BJ (cell line): ENCODE results near the gene ZDHHC1. TPM values are rescaled to one million over a fixed set of nuclear protein-coding genes. Genes with fewer than 3 reads are reported as not detected.

Experiments
- CTCF ChIA-PET: fragments of 350-600 bp; formaldehyde crosslinking; extraction: SDS; loops from one replicate; lab custom pipeline; 2021; ENCODE audit warnings: antibody characterized with exemption, inconsistent platforms; lab: Yijun Ruan, JAX
- POLR2A ChIA-PET: fragments of 300-600 bp; sonication (Branson Sonifier 250); formaldehyde crosslinking; extraction: SDS; loops from one replicate; lab custom pipeline; 2021; ENCODE audit warnings: antibody characterized with exemption; lab: Charles Lee
- DNase-seq: peaks from one replicate; pipeline ENCODE4 v3.0.0-alpha.2; 2011; ENCODE audit warnings: low read depth
- H3K27me3 ChIP-seq: 2 replicates; pipeline ENCODE4 v1.6.0; 2011; ENCODE audit warnings: low read length; ENCODE audit not compliant: control insufficient read depth, insufficient read depth
- H3K36me3 ChIP-seq: 2 replicates; pipeline ENCODE4 v1.5.1; 2011; ENCODE audit warnings: low read length; ENCODE audit not compliant: control insufficient read depth, insufficient read depth
- H3K4me3 ChIP-seq: 2 replicates; pipeline ENCODE4 v1.5.1; 2011; ENCODE audit warnings: low read depth, mild to moderate bottlenecking, control low read depth, low read length
- polyA plus RNA-seq: library from polyadenylated mRNA; depleted of rRNA; stranded (reverse); fragments of >200 nt; gene quantifications from 2 replicates; pipeline ENCODE4 v1.2.3, GENCODE V29; 2011
- TF ChIP-seq, protein P1 (sequence below): IDR thresholded peaks from 2 replicates; pipeline ENCODE4 v1.5.1; 2011; ENCODE audit warnings: low read depth, mild to moderate bottlenecking, control low read depth, inconsistent platforms, low read length, moderate library complexity; ENCODE audit not compliant: insufficient read depth

The ZDHHC1 gene
- polyA plus RNA-seq, 1 experiment: 7.4 TPM

DNA sequence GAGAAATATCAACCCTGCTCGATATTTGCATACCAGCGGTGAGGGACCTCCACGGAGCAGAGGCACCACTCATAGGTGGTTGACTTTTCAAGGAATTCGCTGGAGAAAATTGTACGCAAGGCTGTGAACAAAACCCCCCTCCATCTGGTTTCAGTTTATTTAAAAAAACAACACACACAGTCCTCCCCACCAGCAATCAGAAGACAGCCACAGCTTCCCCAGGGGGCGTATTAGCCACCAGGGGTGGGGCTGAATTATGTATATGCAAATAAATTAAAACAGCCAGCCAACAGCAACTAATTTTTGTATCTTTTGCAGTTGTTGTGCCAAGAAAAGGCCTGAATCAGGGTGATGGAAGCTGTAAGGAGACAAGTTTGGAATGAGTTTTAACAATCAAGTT, 8.8 kb upstream of the ZDHHC1 start:
- no peak for DNase-seq
- Histone ChIP-seq H3K27me3 (peaks cover 30% of the 10 kb centered on the region), H3K4me3 (no peak overlapping the region), H3K36me3 (no peaks in the 10 kb centered on the region)
- TF ChIP-seq, protein P1, sequence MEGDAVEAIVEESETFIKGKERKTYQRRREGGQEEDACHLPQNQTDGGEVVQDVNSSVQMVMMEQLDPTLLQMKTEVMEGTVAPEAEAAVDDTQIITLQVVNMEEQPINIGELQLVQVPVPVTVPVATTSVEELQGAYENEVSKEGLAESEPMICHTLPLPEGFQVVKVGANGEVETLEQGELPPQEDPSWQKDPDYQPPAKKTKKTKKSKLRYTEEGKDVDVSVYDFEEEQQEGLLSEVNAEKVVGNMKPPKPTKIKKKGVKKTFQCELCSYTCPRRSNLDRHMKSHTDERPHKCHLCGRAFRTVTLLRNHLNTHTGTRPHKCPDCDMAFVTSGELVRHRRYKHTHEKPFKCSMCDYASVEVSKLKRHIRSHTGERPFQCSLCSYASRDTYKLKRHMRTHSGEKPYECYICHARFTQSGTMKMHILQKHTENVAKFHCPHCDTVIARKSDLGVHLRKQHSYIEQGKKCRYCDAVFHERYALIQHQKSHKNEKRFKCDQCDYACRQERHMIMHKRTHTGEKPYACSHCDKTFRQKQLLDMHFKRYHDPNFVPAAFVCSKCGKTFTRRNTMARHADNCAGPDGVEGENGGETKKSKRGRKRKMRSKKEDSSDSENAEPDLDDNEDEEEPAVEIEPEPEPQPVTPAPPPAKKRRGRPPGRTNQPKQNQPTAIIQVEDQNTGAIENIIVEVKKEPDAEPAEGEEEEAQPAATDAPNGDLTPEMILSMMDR: 0 out of 2 replicates have a peak, but pooled peaks have one; percentile 8
- POLR2A ChIA-PET: no interaction called here
- CTCF ChIA-PET: interaction anchor here (1.4 to 10.5 kb wide), 6 partner anchors 10 to 164 kb away, joined by 3 to 276 read pairs (median 37); partner anchors contain the start of genes ATP6V0D1 and ZDHHC1

DNA sequence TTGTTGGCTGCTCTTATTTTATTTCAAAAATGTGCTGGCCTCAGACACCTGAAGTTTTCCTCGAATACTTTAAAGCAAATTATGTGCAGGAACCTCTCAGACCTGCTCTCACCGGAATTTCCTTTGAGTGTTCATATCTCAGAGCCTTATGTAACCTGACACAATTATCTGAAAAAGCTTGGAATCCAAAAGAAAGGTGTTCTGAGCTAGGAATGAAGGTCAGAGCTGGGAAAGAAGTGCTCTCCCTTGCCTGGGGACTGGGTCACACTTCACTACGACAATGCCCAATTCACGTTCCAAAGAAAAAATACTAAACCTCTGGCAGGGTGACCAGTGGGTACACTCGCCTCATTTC, 8.0 kb upstream of the ZDHHC1 start:
- peaks cover 22% of the 10 kb centered on the region for H3K27me3 ChIP-seq
- TF ChIP-seq, protein P1: no peak
- ChIA-PET CTCF (interaction anchor here (1.1 to 10.5 kb wide), 5 partner anchors 9 to 56 kb away, joined by 3 to 276 read pairs (median 48); partner anchors contain the start of genes ATP6V0D1 and ZDHHC1), POLR2A (no interaction called here)
- no peaks in the 10 kb centered on the region for H3K36me3 ChIP-seq
- DNase-seq: no peak
- H3K4me3 ChIP-seq: no peak overlapping the region

DNA sequence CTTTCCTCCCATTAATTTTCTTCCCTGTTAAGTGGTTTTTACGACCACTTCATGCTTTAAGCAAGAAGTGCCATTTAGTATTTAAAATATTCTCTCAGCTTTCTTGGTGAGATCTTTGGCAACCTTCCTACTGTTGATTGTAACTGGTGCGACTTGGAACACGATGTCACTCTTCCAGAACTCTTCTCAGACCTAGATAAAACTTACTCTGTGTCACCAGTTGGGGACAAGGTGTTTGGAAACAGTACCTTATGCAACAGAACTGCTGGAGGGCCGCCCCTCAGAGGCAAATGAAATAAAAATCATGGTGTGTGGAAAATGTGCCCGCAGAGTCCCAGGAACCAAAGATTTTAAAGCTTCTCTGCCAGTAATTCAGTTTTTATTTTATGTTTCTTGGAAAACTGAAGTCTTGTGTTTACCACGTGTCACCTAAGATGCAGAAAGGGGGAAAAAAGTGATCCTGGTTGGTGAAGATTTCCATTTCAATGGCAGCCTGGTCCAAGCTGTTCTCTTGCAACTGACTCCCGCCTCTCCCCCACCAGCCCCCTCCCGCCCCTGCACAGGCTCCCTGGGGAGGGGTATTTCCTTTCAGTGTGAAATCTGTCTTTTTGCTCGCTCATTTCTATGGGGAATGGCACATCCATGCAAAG, 7.5 kb upstream of the ZDHHC1 start:
- ChIA-PET CTCF (interaction anchor here (1.1 to 10.5 kb wide), 5 partner anchors 9 to 56 kb away, joined by 3 to 276 read pairs (median 48); partner anchors contain the start of genes ATP6V0D1 and ZDHHC1), POLR2A (no interaction called here)
- Histone ChIP-seq H3K27me3 (peaks cover 18% of the 10 kb centered on the region), H3K36me3 (no peaks in the 10 kb centered on the region), H3K4me3 (no peak overlapping the region)
- TF ChIP-seq, protein P1: no peak
- no peak for DNase-seq

DNA sequence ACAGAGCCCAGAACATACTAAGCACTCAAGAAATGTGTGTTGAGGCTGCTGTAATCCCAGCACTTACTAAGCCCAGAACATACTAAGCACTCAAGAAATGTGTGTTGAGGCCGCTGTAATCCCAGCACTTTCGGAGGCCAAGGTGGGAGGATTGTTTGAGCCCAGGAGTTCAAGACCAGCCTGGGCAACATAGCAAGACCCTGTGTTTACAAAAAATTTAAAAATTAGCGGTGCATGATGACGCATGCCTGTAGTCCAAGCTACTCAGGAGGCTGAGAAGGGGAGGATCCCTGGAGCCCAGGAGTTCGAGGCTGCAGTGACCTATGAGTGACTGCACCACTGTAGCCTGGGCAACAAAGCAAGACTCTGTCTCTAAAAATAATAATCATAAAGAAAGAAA, 6.7 kb upstream of the ZDHHC1 start:
- Histone ChIP-seq H3K4me3 (no peak overlapping the region), H3K27me3 (peaks cover 18% of the 10 kb centered on the region), H3K36me3 (no peaks in the 10 kb centered on the region)
- ChIA-PET POLR2A (no interaction called here), CTCF (interaction anchor here (10.5 kb wide), 1 partner anchor 41 kb away, joined by 276 read pairs; no protein-coding TSS in a partner anchor)
- no peak for DNase-seq
- TF ChIP-seq, protein P1: no peak

DNA sequence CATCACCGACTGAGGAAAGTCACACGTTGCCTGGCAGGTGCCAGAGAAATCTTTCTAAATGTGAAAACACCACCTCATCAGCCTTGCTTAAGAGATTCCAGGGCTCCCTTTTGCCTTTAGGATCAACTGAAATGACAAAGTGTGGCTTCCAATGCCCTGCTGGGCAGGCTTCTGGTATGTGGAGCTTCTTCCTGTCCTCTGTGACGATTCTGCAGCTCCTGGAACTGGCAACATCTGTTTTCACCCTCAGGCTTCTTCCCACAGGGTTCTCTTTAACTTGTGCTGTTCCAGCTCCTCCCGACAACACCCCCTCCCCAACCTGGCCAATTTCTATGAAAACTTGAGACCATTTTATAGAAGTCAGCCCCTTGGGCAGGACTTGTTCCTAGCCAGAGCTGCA, 4.8 kb upstream of the ZDHHC1 start:
- ChIA-PET CTCF (interaction anchor here (0.7 to 10.5 kb wide), 2 partner anchors 43 to 60 kb away, joined by 3 to 276 read pairs; partner anchors contain the start of gene ATP6V0D1), POLR2A (interaction anchor here (0.6 kb wide), 1 partner anchor 391 kb away, joined by 8 read pairs; no protein-coding TSS in a partner anchor)
- no peak for DNase-seq
- H3K27me3 ChIP-seq: peaks cover 12% of the 10 kb centered on the region
- no peak overlapping the region for H3K4me3 ChIP-seq
- TF ChIP-seq, protein P1: no peak
- H3K36me3 ChIP-seq: no peaks in the 10 kb centered on the region
